Mesendoderm (in vitro differentiated cells): ENCODE measurements around the gene WASHC2A.
"Not testable (repeated sequence)": the region's sequence is repeated elsewhere in the genome, so short reads cannot be mapped to it uniquely, and the experiment has no call there.

Source experiments
- DNase-seq: peaks from one replicate; pipeline ENCODE4 v3.0.0; 2013
- H2AK5ac ChIP-seq: 2 replicates; pipeline ENCODE4 v1.6.1; 2013; ENCODE audit warnings: low read length, inconsistent platforms
- H2BK120ac ChIP-seq: 2 replicates; pipeline ENCODE4 v1.6.1; 2013; ENCODE audit warnings: low read depth, mild to moderate bottlenecking, low read length, moderate library complexity, mixed read lengths
- H2BK15ac ChIP-seq: replicated peaks from 2 replicates; pipeline ENCODE4 v1.6.1; 2013; ENCODE audit warnings: low read depth, mild to moderate bottlenecking, moderate library complexity
- H2BK5ac ChIP-seq: 2 replicates; pipeline ENCODE4 v1.6.1; 2013; ENCODE audit warnings: low read length, inconsistent platforms
- H3K18ac ChIP-seq: 2 replicates; pipeline ENCODE4 v1.6.1; 2013; ENCODE audit warnings: mild to moderate bottlenecking, low read length, mixed read lengths
- H3K23ac ChIP-seq: one replicate; pipeline ENCODE4 v1.6.1; 2013; ENCODE audit warnings: low read length
- H3K27ac ChIP-seq: 2 replicates; pipeline ENCODE4 v1.5.1; 2013; ENCODE audit warnings: low read depth, mild to moderate bottlenecking, inconsistent platforms, low read length, moderate library complexity
- H3K27me3 ChIP-seq: 2 replicates; pipeline ENCODE4 v1.6.1; 2013; ENCODE audit warnings: low read length, control low read depth, mild to moderate bottlenecking, inconsistent platforms; ENCODE audit not compliant: insufficient read depth, poor library complexity
- H3K36me3 ChIP-seq: 2 replicates; pipeline ENCODE4 v1.6.1; 2013; ENCODE audit warnings: low read length, inconsistent platforms; ENCODE audit not compliant: control insufficient read depth, insufficient read depth
- H3K4ac ChIP-seq: one replicate; pipeline ENCODE4 v1.6.1; 2013; ENCODE audit warnings: low read depth, mild to moderate bottlenecking, low read length, moderate library complexity
- H3K4me1 ChIP-seq: 2 replicates; pipeline ENCODE4 v1.6.1; 2013; ENCODE audit warnings: low read depth, low read length, inconsistent platforms; ENCODE audit not compliant: control insufficient read depth
- H3K4me2 ChIP-seq: 2 replicates; pipeline ENCODE4 v1.6.1; 2013; ENCODE audit warnings: low read length
- H3K4me3 ChIP-seq: 2 replicates; pipeline ENCODE4 v1.5.1; 2013; ENCODE audit warnings: mild to moderate bottlenecking, low read length
- H3K56ac ChIP-seq: one replicate; pipeline ENCODE4 v1.6.1; 2013; ENCODE audit warnings: low read length
- H3K79me1 ChIP-seq: 2 replicates; pipeline ENCODE4 v1.6.1; 2013; ENCODE audit warnings: low read length, inconsistent platforms
- H3K79me2 ChIP-seq: 2 replicates; pipeline ENCODE4 v1.6.1; 2013; ENCODE audit warnings: mild to moderate bottlenecking, low read length; ENCODE audit not compliant: control insufficient read depth, insufficient read depth
- H3K9ac ChIP-seq: 2 replicates; pipeline ENCODE4 v1.6.1; 2013; ENCODE audit warnings: low read length, inconsistent platforms
- H4K5ac ChIP-seq: one replicate; pipeline ENCODE4 v1.6.1; 2013; ENCODE audit warnings: low read length
- H4K8ac ChIP-seq: one replicate; pipeline ENCODE4 v1.6.1; 2013; ENCODE audit warnings: low read depth, mild to moderate bottlenecking, control low read depth, low read length, moderate library complexity
- WGBS: extraction: QIAGEN DNeasy Blood & Tissue Kit; methylation state at CpG from one replicate; pipeline ENCODE4 v1.1.7; 2013; ENCODE audit warnings: low lambda C conversion rate, missing lambda C conversion rate; ENCODE audit not compliant: insufficient coverage; ENCODE audit errors: extremely low coverage; 5-methylcytosine and 5-hydroxymethylcytosine counted together

WASHC2A gene

DNA sequence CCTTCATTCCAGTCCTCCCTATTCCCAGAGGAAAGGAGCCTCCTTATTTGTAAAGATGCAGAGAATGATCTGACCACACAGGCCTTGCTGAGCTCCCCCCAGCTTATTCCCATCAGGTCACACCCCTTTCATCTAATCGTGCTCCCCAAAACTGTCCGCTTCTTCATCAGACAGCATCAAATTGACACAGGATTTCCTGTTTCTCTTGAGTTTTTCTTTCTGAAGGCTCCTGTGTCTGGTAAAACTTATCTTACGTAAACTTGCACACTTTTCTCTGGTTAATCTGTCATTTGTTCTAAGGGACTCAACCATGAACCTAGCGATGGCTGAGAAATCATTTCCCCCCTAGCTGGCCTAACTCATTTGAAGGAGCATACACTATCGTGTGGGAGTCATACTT, 20.2 kb upstream of the WASHC2A start:
- not testable (repeated sequence) for H3K23ac ChIP-seq, DNase-seq, H2BK15ac ChIP-seq, H4K8ac ChIP-seq, H2BK120ac ChIP-seq, H3K79me2 ChIP-seq, H3K9ac ChIP-seq, H3K36me3 ChIP-seq, H2AK5ac ChIP-seq, H3K4me2 ChIP-seq, H4K5ac ChIP-seq, H3K18ac ChIP-seq, H3K56ac ChIP-seq, H3K27ac ChIP-seq, H2BK5ac ChIP-seq, H3K4me1 ChIP-seq, H3K4ac ChIP-seq, H3K4me3 ChIP-seq, H3K27me3 ChIP-seq, H3K79me1 ChIP-seq
- WGBS = no CpG with 5 or more reads among the region's 5 CpGs

DNA sequence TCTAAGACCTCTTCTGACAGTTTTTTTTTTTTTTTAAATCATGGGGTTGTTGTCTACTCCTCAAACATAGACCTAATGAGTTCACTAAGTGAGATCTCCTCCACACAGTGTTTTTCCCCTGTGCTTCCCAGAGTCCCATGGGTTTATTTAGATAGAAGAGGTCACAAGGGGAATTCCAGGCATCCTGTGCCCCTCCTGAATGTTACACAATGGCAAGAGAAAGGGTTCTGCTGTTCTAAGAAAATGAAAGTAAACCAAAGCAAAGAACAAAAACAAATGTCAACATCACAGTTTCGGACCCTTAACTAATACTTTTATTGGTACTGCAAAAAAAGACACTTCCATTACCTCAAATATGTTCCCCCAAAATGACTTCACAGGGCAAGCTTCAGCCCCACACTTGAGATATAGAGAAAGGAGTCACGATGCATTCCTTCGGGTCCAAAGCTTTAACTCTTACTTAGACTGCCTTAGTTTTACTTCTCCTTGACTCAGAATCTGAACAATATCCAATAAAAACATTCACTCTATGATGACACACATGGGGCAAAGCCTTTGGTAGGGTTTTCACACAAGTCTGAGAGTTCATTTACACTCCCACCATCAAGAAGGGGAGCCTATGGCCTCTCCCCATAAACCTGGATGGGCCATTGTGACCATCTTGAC, 15.6 kb upstream of the WASHC2A start:
- H3K18ac ChIP-seq, H4K8ac ChIP-seq, H3K36me3 ChIP-seq, H3K79me2 ChIP-seq, H2BK120ac ChIP-seq, H3K23ac ChIP-seq, H3K4me3 ChIP-seq, H2BK15ac ChIP-seq, H3K9ac ChIP-seq, H3K79me1 ChIP-seq, H3K27ac ChIP-seq, H3K4ac ChIP-seq, H3K4me2 ChIP-seq, H3K4me1 ChIP-seq, H4K5ac ChIP-seq, H2AK5ac ChIP-seq, H2BK5ac ChIP-seq, DNase-seq, H3K27me3 ChIP-seq, H3K56ac ChIP-seq: not testable (repeated sequence)
- no CpG with 5 or more reads among the region's 3 CpGs for WGBS

DNA sequence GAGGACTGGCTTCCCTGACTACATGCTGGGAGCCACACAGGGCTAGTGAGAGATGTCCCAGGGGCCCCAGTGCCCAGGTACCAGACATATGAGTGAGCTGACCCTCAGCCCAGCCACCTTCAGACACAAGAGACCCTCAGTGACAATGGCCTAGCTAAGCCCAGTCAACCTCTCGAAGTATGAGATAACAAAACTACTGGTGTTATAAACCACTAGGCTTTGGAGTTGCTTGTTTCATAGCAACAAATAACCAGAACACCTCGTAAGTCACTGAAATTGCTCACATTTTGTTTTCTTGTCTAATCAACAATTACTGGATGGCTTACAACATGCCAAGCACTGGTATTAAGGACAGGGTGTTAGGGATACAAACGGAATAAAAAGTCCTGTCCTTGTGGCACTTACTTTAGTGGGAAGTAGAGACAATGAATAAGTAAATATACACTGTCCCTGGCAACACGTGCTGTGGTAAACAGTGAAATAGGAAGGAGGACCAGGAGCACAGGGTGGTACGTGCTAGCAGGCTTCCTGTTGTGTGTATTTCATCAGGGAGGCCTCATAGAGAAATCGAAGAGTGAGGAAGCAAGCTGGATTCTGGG, 14.9 kb upstream of the WASHC2A start:
- not testable (repeated sequence) for H3K4ac ChIP-seq, H4K8ac ChIP-seq, H3K56ac ChIP-seq, H3K9ac ChIP-seq, H2AK5ac ChIP-seq, H3K79me1 ChIP-seq, H2BK120ac ChIP-seq, H2BK5ac ChIP-seq, H3K18ac ChIP-seq, H3K79me2 ChIP-seq, H3K4me1 ChIP-seq, H4K5ac ChIP-seq, H3K27me3 ChIP-seq, H3K36me3 ChIP-seq, H3K23ac ChIP-seq, H3K4me2 ChIP-seq, H2BK15ac ChIP-seq, DNase-seq, H3K27ac ChIP-seq, H3K4me3 ChIP-seq
- no CpG with 5 or more reads among the region's 6 CpGs for WGBS

DNA sequence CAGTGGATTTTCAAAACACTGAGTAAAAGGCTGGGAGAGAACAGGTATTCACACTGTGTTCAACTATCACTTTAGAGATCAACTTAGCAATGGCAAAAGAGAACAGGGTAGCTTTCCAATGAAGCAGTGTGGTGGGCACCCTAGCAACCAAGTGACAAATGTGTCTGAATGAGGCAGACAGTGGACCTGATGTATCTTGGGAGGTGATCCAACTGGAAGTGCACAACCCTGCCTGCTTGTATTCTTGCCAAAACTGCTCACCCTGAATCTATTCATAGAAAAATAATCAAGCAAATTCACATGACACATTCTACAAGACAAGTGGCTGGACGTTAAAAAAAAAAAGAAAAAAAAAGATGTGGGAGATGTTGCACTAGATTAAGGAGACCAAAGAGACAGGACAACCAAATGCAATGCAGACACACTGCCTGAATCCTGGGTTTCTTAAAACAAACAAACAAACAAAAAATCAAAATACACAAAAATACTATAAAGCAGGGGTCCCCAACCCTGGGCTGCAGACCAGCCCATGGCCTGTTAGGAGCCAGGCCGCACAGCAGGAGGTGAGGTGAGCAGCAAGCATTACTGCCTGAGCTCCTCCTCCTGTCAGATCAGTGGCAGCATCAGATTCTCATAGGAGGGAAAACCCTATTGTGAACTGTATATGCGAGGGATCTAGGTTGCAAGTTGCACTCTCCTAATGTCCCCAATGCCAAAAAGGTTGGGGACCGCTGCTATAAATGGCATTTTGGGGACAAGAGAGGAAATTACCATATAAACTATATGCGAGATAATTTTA, 12.1 kb upstream of the WASHC2A start:
- H4K5ac ChIP-seq, DNase-seq, H3K4ac ChIP-seq, H3K23ac ChIP-seq, H2BK5ac ChIP-seq, H3K4me1 ChIP-seq, H3K27ac ChIP-seq, H3K79me1 ChIP-seq, H2AK5ac ChIP-seq, H3K56ac ChIP-seq, H3K18ac ChIP-seq, H3K27me3 ChIP-seq, H3K36me3 ChIP-seq, H2BK120ac ChIP-seq, H3K4me3 ChIP-seq, H3K79me2 ChIP-seq, H2BK15ac ChIP-seq, H3K9ac ChIP-seq, H3K4me2 ChIP-seq, H4K8ac ChIP-seq: not testable (repeated sequence)
- WGBS = no CpG with 5 or more reads among the region's 5 CpGs

DNA sequence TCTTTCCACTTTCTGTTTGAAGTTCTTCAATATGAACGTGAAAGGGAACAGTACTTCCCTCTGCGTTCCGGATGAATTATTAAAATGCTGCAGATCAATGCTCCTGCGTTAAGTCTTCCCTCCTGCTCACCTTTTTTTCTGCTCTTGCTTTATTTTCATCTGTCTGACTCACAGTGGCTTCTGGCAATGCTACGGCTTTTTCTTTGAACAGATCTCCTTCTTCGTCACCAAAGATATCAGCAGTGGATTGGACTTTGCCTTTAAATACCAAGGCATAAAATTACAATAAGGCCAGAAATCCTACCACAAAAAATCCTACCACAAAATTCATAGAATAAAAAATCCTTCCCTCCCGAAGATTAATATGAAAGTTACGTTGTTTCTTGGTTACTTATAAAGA, 11.1 kb upstream of the WASHC2A start:
- not testable (repeated sequence) for H2BK120ac ChIP-seq, H3K4me3 ChIP-seq, H4K5ac ChIP-seq, H3K9ac ChIP-seq, H2AK5ac ChIP-seq, H3K27ac ChIP-seq, H3K27me3 ChIP-seq, H3K23ac ChIP-seq, H3K4me2 ChIP-seq, H4K8ac ChIP-seq, H3K79me1 ChIP-seq, H3K36me3 ChIP-seq, H2BK15ac ChIP-seq, H3K79me2 ChIP-seq, H2BK5ac ChIP-seq, H3K4ac ChIP-seq, H3K18ac ChIP-seq, H3K56ac ChIP-seq, DNase-seq, H3K4me1 ChIP-seq
- no CpG with 5 or more reads among the region's 8 CpGs for WGBS
